Mucosa of descending colon (tissue), 3 donors: Measurements from ENCODE around the gene PLXNA2. TPM values are rescaled to one million over a fixed set of nuclear protein-coding genes. Genes with fewer than 3 reads are reported as not detected.

Experiments used
- ATAC-seq: fragments of 200-7000 bp; cut with Tn5 transposase; one replicate; pipeline ENCODE4 v1.9.1; 2020; ENCODE audit warnings: mild to moderate bottlenecking, moderate library complexity
- DNase-seq, 3 donors: peaks; one replicate each; pipeline ENCODE4 v3.0.0-alpha.2; 2020
- H3K36me3 ChIP-seq: fragments of 200-600 bp; one replicate; pipeline ENCODE4 v1.8.0; 2021; ENCODE audit warnings: low read depth, mild to moderate bottlenecking
- H3K4me1 ChIP-seq: fragments of 200-600 bp; one replicate; pipeline ENCODE4 v1.8.0; 2021; ENCODE audit warnings: low read depth, mild to moderate bottlenecking
- H3K4me3 ChIP-seq: fragments of 200-600 bp; one replicate; pipeline ENCODE4 v1.8.0; 2021; ENCODE audit warnings: mild to moderate bottlenecking
- H3K9me3 ChIP-seq: fragments of 200-600 bp; one replicate; pipeline ENCODE4 v1.8.0; 2021; ENCODE audit warnings: mild to moderate bottlenecking
- intact Hi-C, 2 donors: fragments of 100-400 bp; cut with DNase I in 1 of 2; cut with micrococcal nuclease in 1 of 2; formaldehyde crosslinking; loops; one replicate each; pipeline versions ENCODE4 v1.11.0 to v1.11.1; 2022; cut with DNase I, micrococcal nuclease
- total RNA-seq, 3 donors: library from RNA; stranded (reverse); fragmentation: NEBNext Ultra II Directional in 2 of 3; extraction: Animal tissue kit (Norgen Biotek cat#: 25700) in 2 of 3; gene quantifications; one replicate each; pipeline versions ENCODE4 v1.2.1 to v1.2.4, GENCODE V29; 2021 to 2023
- TF ChIP-seq, protein P1 (sequence below): fragments of 200-600 bp; IDR thresholded peaks from one replicate; pipeline ENCODE4 v1.8.0; 2022; ENCODE audit warnings: antibody characterized with exemption, mild to moderate bottlenecking
- donor health status: DM: no; HTN: no; CAD: no; lungs with moderate emphysema.
- donor health status: DM: no; HTN: no; CAD: no.
- donor health status: DM: no; HTN: yes; CAD: no.

PLXNA2 gene
- total RNA-seq, 3 donors from 2014 or later = 65.5 to 127 (median 70.6) TPM

- no peak for ATAC-seq
- TF ChIP-seq, protein P1, sequence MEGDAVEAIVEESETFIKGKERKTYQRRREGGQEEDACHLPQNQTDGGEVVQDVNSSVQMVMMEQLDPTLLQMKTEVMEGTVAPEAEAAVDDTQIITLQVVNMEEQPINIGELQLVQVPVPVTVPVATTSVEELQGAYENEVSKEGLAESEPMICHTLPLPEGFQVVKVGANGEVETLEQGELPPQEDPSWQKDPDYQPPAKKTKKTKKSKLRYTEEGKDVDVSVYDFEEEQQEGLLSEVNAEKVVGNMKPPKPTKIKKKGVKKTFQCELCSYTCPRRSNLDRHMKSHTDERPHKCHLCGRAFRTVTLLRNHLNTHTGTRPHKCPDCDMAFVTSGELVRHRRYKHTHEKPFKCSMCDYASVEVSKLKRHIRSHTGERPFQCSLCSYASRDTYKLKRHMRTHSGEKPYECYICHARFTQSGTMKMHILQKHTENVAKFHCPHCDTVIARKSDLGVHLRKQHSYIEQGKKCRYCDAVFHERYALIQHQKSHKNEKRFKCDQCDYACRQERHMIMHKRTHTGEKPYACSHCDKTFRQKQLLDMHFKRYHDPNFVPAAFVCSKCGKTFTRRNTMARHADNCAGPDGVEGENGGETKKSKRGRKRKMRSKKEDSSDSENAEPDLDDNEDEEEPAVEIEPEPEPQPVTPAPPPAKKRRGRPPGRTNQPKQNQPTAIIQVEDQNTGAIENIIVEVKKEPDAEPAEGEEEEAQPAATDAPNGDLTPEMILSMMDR = no peak
- Histone ChIP-seq H3K4me3 (no peak overlapping the region), H3K4me1 (no peaks in the 10 kb centered on the region), H3K9me3 (no peaks in the 10 kb centered on the region), H3K36me3 (no peaks in the 10 kb centered on the region)
- intact Hi-C loops = no loop called here
- no peak for DNase-seq
Observed at GRCh38 chr1:207992677-207993236, 251.4 kb downstream of the PLXNA2 start.

DNA sequence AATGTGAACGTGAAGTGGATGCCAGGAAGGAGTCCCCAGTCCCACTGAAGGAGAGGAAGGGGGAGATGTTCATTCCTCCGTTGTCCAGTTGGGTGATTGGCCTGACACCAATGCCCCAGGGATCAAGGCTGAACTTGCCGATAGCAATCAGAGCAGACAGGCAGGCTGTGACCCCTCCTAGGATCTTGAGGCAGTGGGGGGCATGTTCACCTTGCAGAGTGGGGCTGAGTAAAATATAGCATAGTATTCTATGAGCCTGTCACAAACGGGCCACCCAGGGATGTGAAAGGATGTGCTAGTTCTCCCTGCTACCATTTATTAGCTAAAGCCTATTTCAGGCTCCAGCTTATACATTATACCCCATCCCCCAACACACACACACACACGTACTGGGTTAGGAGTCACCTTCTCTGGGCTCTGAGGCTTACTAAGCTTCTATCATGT lies 252.6 kb downstream of the PLXNA2 start:
- Histone ChIP-seq H3K9me3 (no peaks in the 10 kb centered on the region), H3K4me3 (no peak overlapping the region), H3K36me3 (no peaks in the 10 kb centered on the region), H3K4me1 (no peaks in the 10 kb centered on the region)
- intact Hi-C loops = no loop called here
- no peak for ATAC-seq
- TF ChIP-seq, protein P1 = no peak
- no peak for DNase-seq

DNA sequence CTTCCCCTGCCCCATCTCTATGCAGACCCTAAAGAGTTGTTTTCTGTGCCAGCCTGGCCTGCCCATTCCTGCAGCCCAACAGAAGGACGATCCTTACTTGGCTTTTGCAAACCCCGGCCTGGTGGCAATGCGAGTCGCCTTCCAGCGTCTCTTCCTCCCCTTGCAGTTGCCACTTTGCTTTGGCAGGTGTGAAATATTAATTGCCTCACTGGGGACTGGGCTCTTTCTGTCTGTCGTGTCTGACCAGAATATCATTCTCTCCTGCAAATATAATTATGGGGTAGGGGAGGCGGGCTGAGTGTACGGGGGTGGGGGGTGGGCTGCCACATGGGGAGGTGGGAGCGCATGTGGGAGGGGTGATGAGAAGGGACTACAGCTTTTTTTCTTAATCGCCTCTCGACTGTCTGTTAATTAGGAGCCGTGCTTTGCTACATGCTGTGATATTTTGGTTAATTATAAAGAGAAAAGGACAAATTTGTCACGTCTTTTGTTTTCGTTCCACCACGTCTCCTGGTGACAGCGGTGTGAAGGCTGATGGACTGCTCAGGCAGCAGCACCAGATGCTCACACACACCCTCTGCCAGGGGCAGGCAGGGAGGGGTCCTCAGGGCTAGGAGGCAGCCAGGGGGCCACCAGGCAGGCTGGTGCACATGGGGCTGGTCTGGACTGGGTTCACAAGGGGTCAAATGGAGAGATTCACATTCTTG lies 253.2 kb downstream of the PLXNA2 start:
- Histone ChIP-seq H3K4me3 (no peak overlapping the region), H3K9me3 (no peaks in the 10 kb centered on the region), H3K4me1 (no peaks in the 10 kb centered on the region), H3K36me3 (no peaks in the 10 kb centered on the region)
- intact Hi-C loops = no loop called here
- DNase-seq (no peak), ATAC-seq (no peak)
- TF ChIP-seq, protein P1 = no peak

DNA sequence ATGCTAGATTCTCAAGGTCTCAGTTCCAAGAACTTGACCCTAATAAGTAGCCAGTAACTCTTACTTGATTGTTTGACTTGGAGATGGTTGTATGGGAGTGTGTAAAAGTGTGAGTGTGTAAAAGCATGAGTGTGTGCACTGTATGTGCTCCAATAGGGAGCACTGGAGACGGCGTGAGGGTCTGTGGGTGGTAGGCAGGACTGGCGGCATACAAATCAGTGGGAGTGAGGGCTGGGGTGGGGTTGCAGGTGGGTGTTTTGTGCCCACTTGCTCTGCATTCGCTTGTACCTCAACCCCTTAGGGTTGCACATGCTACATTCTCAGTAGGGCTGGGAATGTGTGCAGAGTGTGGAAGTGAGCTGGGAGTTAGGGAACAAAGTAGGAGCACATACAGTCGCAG lies 253.7 kb downstream of the PLXNA2 start:
- DNase-seq (no peak), ATAC-seq (no peak)
- Histone ChIP-seq H3K36me3 (no peaks in the 10 kb centered on the region), H3K4me3 (no peak overlapping the region), H3K9me3 (no peaks in the 10 kb centered on the region), H3K4me1 (no peaks in the 10 kb centered on the region)
- intact Hi-C loops = no loop called here
- TF ChIP-seq, protein P1 = no peak

- no peaks in the 10 kb centered on the region for H3K4me1 ChIP-seq
- no peak overlapping the region for H3K4me3 ChIP-seq
- no peaks in the 10 kb centered on the region for H3K9me3 ChIP-seq
- intact Hi-C loops = no loop called here
- TF ChIP-seq, protein P1 = no peak
- ATAC-seq (no peak), DNase-seq (no peak)
- no peaks in the 10 kb centered on the region for H3K36me3 ChIP-seq
Observed at GRCh38 chr1:207988326-207989165, 255.6 kb downstream of the PLXNA2 start.
